Activated naive CD8-positive, alpha-beta T cell (primary cell): ENCODE results near the gene PKP1.
"Not testable (repeated sequence)": the region's sequence is repeated elsewhere in the genome, so short reads cannot be mapped to it uniquely, and the experiment has no call there.

Experiments used
- H3K27ac Mint-ChIP-seq: one replicate; pipeline ENCODE4 v1.8.0; 2021; ENCODE audit warnings: mixed read lengths
- H3K27me3 Mint-ChIP-seq: one replicate; pipeline ENCODE4 v1.8.0; 2021; ENCODE audit warnings: mixed read lengths
- H3K36me3 Mint-ChIP-seq: one replicate; pipeline ENCODE4 v1.8.0; 2021; ENCODE audit warnings: mixed read lengths
- H3K4me1 Mint-ChIP-seq: one replicate; pipeline ENCODE4 v1.8.0; 2021; ENCODE audit warnings: low read depth, mixed read lengths
- H3K4me3 Mint-ChIP-seq: one replicate; pipeline ENCODE4 v1.8.0; 2021; ENCODE audit warnings: mild to moderate bottlenecking, mixed read lengths
- H3K9me3 Mint-ChIP-seq: one replicate; pipeline ENCODE4 v1.8.0; 2021; ENCODE audit warnings: low read depth, mixed read lengths

Gene PKP1

GRCh38 chr1:201255479-201256362 lies 27.6 kb upstream of the PKP1 start:
- H3K27me3 Mint-ChIP-seq, result peaks cover 4% of the 10 kb centered on the region
- H3K27ac Mint-ChIP-seq, result no peak overlapping the region
- H3K4me1 Mint-ChIP-seq, result peaks cover 8% of the 10 kb centered on the region
- no peaks in the 10 kb centered on the region for H3K9me3 Mint-ChIP-seq
- no peaks in the 10 kb centered on the region for H3K36me3 Mint-ChIP-seq
- H3K4me3 Mint-ChIP-seq, result no peak overlapping the region

- not testable (repeated sequence) for H3K4me1 Mint-ChIP-seq, H3K4me3 Mint-ChIP-seq, H3K36me3 Mint-ChIP-seq, H3K9me3 Mint-ChIP-seq, H3K27ac Mint-ChIP-seq
- peaks cover 10% of the 10 kb centered on the region for H3K27me3 Mint-ChIP-seq
Measured at GRCh38 chr1:201258132-201258531, 25.2 kb upstream of the PKP1 start.

GRCh38 chr1:201258763-201259230 lies 24.5 kb upstream of the PKP1 start:
- Mint-ChIP-seq H3K27me3 (peaks cover 10% of the 10 kb centered on the region), H3K4me3 (no peak overlapping the region), H3K36me3 (no peaks in the 10 kb centered on the region), H3K9me3 (no peaks in the 10 kb centered on the region), H3K27ac (no peak overlapping the region), H3K4me1 (peaks cover 8% of the 10 kb centered on the region)

GRCh38 chr1:201259476-201260235 lies 23.6 kb upstream of the PKP1 start:
- Mint-ChIP-seq H3K36me3 (no peaks in the 10 kb centered on the region), H3K9me3 (no peaks in the 10 kb centered on the region), H3K27ac (no peak overlapping the region), H3K4me3 (no peak overlapping the region), H3K4me1 (peaks cover 6% of the 10 kb centered on the region), H3K27me3 (peaks cover 10% of the 10 kb centered on the region)

GRCh38 chr1:201260236-201260590 lies 23.1 kb upstream of the PKP1 start:
- Mint-ChIP-seq H3K27ac (no peak overlapping the region), H3K9me3 (no peaks in the 10 kb centered on the region), H3K36me3 (no peaks in the 10 kb centered on the region), H3K4me3 (peak overlapping the region; percentile 44), H3K4me1 (peaks cover 6% of the 10 kb centered on the region), H3K27me3 (peaks cover 10% of the 10 kb centered on the region)

- Mint-ChIP-seq H3K9me3 (no peaks in the 10 kb centered on the region), H3K27me3 (peaks cover 10% of the 10 kb centered on the region), H3K4me3 (peak overlapping the region; percentile 44), H3K36me3 (no peaks in the 10 kb centered on the region), H3K27ac (no peak overlapping the region), H3K4me1 (peaks cover 6% of the 10 kb centered on the region)
Measured at GRCh38 chr1:201260648-201261311, 22.5 kb upstream of the PKP1 start.

GRCh38 chr1:201261771-201262547 lies 21.3 kb upstream of the PKP1 start:
- no peak overlapping the region for H3K4me3 Mint-ChIP-seq
- H3K27me3 Mint-ChIP-seq, result peaks cover 13% of the 10 kb centered on the region
- no peaks in the 10 kb centered on the region for H3K36me3 Mint-ChIP-seq
- no peaks in the 10 kb centered on the region for H3K9me3 Mint-ChIP-seq
- peaks cover 6% of the 10 kb centered on the region for H3K4me1 Mint-ChIP-seq
- no peak overlapping the region for H3K27ac Mint-ChIP-seq

- Mint-ChIP-seq H3K4me3 (no peak overlapping the region), H3K27ac (no peak overlapping the region), H3K9me3 (no peaks in the 10 kb centered on the region), H3K27me3 (peaks cover 17% of the 10 kb centered on the region), H3K36me3 (no peaks in the 10 kb centered on the region), H3K4me1 (peaks cover 6% of the 10 kb centered on the region)
Measured at GRCh38 chr1:201262963-201263608, 20.2 kb upstream of the PKP1 start.

- Mint-ChIP-seq H3K9me3 (no peaks in the 10 kb centered on the region), H3K27ac (no peak overlapping the region), H3K4me3 (no peak overlapping the region), H3K27me3 (peaks cover 19% of the 10 kb centered on the region), H3K36me3 (no peaks in the 10 kb centered on the region), H3K4me1 (peaks cover 6% of the 10 kb centered on the region)
Measured at GRCh38 chr1:201264072-201264471, 19.2 kb upstream of the PKP1 start.

GRCh38 chr1:201264554-201264953 lies 18.8 kb upstream of the PKP1 start:
- Mint-ChIP-seq H3K36me3 (no peaks in the 10 kb centered on the region), H3K27me3 (peaks cover 19% of the 10 kb centered on the region), H3K27ac (no peak overlapping the region), H3K4me1 (peaks cover 4% of the 10 kb centered on the region), H3K4me3 (no peak overlapping the region), H3K9me3 (no peaks in the 10 kb centered on the region)

GRCh38 chr1:201265756-201266155 lies 17.6 kb upstream of the PKP1 start:
- peaks cover 20% of the 10 kb centered on the region for H3K27me3 Mint-ChIP-seq
- H3K36me3 Mint-ChIP-seq, result no peaks in the 10 kb centered on the region
- H3K9me3 Mint-ChIP-seq, result no peaks in the 10 kb centered on the region
- H3K27ac Mint-ChIP-seq, result no peak overlapping the region
- no peaks in the 10 kb centered on the region for H3K4me1 Mint-ChIP-seq
- H3K4me3 Mint-ChIP-seq, result no peak overlapping the region

- H3K4me1 Mint-ChIP-seq, result no peaks in the 10 kb centered on the region
- no peak overlapping the region for H3K27ac Mint-ChIP-seq
- peaks cover 19% of the 10 kb centered on the region for H3K27me3 Mint-ChIP-seq
- no peak overlapping the region for H3K4me3 Mint-ChIP-seq
- no peaks in the 10 kb centered on the region for H3K9me3 Mint-ChIP-seq
- no peaks in the 10 kb centered on the region for H3K36me3 Mint-ChIP-seq
Measured at GRCh38 chr1:201266276-201266675, 17.0 kb upstream of the PKP1 start.

- no peaks in the 10 kb centered on the region for H3K36me3 Mint-ChIP-seq
- no peaks in the 10 kb centered on the region for H3K4me1 Mint-ChIP-seq
- no peaks in the 10 kb centered on the region for H3K9me3 Mint-ChIP-seq
- no peak overlapping the region for H3K4me3 Mint-ChIP-seq
- no peak overlapping the region for H3K27ac Mint-ChIP-seq
- H3K27me3 Mint-ChIP-seq, result peaks cover 15% of the 10 kb centered on the region
Measured at GRCh38 chr1:201266774-201267173, 16.5 kb upstream of the PKP1 start.
